Activated CD4-positive, alpha-beta memory T cell treated with anti-CD3 and anti-CD28 coated beads for 36 hours (primary cell): ENCODE results near the gene PTPN14. TPM values are rescaled to one million over a fixed set of nuclear protein-coding genes. Genes with fewer than 3 reads are reported as not detected.

Experiments
- CTCF ChIA-PET: fragments of 350-600 bp; sonication (Branson Sonifier 250); formaldehyde crosslinking; loops from one replicate; lab custom pipeline; 2021; ENCODE audit warnings: antibody characterized with exemption, inconsistent platforms; lab: Charles Lee
- POLR2A ChIA-PET: fragments of 350-600 bp; sonication (Branson Sonifier 250); formaldehyde crosslinking; loops from one replicate; lab custom pipeline; 2021; ENCODE audit warnings: antibody characterized with exemption; lab: Charles Lee
- DNase-seq: peaks from one replicate; pipeline ENCODE4 v3.0.0-alpha.2; 2020
- H3K27ac Mint-ChIP-seq: one replicate; pipeline ENCODE4 v1.8.0; 2021; ENCODE audit warnings: mixed read lengths
- H3K27me3 Mint-ChIP-seq: one replicate; pipeline ENCODE4 v1.8.0; 2021; ENCODE audit warnings: mixed read lengths
- H3K36me3 Mint-ChIP-seq: one replicate; pipeline ENCODE4 v1.8.0; 2021; ENCODE audit warnings: mixed read lengths
- H3K4me1 Mint-ChIP-seq: one replicate; pipeline ENCODE4 v1.8.0; 2021; ENCODE audit warnings: low read depth, mixed read lengths
- H3K4me3 Mint-ChIP-seq: one replicate; pipeline ENCODE4 v1.8.0; 2021; ENCODE audit warnings: mild to moderate bottlenecking, mixed read lengths
- H3K9me3 Mint-ChIP-seq: one replicate; pipeline ENCODE4 v1.8.0; 2021; ENCODE audit warnings: mixed read lengths
- intact Hi-C: fragments of 100-400 bp; cut with micrococcal nuclease; formaldehyde crosslinking; loops from one replicate; pipeline ENCODE4 v1.15.1; 2023
- total RNA-seq, 2 experiments: library from RNA; stranded (reverse); gene quantifications; one replicate each; pipeline ENCODE4 v1.2.3, GENCODE V29; 2021

The PTPN14 gene
- total RNA-seq, 2 experiments from 2014 or later: 1.0 to 1.1 TPM

DNA sequence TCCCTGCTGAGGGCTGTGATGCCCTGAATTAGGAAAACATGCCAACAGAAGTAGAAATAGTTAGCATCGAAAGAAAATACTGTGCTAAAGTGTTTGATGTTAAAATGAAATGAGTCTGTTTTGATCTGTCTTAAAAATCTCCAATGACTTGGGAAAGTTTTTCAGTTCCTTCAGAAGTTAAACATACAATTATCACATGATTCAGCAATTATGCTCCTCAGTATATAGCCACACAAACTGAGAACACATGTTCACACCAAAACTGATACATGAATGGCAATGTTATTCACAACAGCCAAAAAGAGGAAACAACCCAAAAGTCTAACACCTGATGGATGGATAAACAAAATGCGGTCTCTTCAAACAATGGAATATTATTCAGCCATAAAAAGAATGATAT lies 130.6 kb downstream of the PTPN14 start:
- Mint-ChIP-seq H3K4me1 (peaks cover 8% of the 10 kb centered on the region), H3K27me3 (peaks cover 1% of the 10 kb centered on the region), H3K36me3 (no peaks in the 10 kb centered on the region), H3K9me3 (peaks cover 3% of the 10 kb centered on the region), H3K4me3 (no peak overlapping the region), H3K27ac (no peak overlapping the region)
- POLR2A ChIA-PET: no interaction called here
- CTCF ChIA-PET: no interaction called here
- intact Hi-C loops: no loop called here
- no peak for DNase-seq

DNA sequence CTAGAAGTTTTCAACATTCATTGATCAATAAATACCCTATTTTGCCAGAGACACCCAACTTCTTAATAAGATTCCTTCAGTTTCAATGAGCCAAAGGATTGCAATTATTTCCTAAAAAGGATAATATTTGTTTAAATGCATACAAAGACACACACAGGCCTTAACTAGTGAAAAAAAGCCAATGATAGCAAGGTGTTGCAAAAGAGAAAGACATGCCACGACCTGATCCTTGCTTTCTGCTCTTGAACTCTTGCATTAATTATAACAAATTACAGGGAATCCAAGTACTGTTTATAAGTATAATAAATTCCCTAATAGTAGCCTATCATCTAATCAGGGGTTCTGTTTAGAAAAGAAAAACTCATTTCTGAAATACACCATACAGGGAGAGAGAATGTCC lies 131.1 kb downstream of the PTPN14 start:
- no peak for DNase-seq
- Mint-ChIP-seq H3K27me3 (peaks cover 3% of the 10 kb centered on the region), H3K4me1 (peaks cover 8% of the 10 kb centered on the region), H3K36me3 (no peaks in the 10 kb centered on the region), H3K27ac (no peak overlapping the region), H3K9me3 (peaks cover 3% of the 10 kb centered on the region), H3K4me3 (no peak overlapping the region)
- POLR2A ChIA-PET: no interaction called here
- intact Hi-C loops: no loop called here
- CTCF ChIA-PET: no interaction called here

DNA sequence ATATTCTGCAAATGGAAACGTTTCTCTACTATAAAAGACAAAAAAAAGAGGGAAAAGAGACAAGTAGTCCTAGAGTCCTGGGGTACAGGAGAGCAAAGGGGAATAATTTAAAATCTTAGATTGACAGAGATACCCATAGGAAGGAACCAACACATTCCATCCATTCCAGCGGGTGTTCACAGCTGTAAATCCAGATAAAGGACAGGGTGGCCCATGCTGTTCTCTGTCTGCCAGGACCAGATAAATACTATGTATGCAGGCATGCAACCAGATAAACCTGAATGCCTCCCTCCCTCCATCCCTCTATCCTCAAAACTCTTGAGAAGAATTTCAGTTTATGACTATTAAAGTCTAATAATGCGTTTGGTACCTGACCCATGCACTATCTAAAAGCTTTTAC lies 131.8 kb downstream of the PTPN14 start:
- H3K4me1 Mint-ChIP-seq: peaks cover 8% of the 10 kb centered on the region

DNA sequence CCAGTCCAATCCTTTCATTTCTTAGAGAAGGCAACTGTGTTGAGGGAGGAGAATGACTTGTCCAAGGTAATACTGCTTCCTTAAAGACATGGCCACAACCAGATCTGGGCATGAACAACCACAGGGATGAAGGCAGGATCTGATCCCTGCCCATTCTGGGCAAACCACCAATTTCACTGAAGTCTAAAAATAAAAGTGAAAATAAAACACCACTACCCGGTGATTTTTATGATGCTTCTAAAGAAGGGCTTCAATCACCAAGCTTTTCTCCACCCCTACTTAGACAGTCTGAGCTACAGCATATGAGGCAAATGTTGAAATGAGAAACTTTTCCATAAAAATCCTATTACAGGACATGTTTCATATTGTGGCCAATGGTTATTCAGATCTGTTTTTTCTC lies 133.0 kb downstream of the PTPN14 start:
- H3K9me3 Mint-ChIP-seq: peaks cover 3% of the 10 kb centered on the region
- intact Hi-C loops: no loop called here
- peaks cover 4% of the 10 kb centered on the region for H3K27me3 Mint-ChIP-seq
- no peaks in the 10 kb centered on the region for H3K36me3 Mint-ChIP-seq
- H3K4me1 Mint-ChIP-seq: peaks cover 8% of the 10 kb centered on the region
- H3K27ac Mint-ChIP-seq: no peak overlapping the region
- CTCF ChIA-PET: interaction anchor here (1.2 kb wide), 1 partner anchor 9 kb away, joined by 3 read pairs; no protein-coding TSS in a partner anchor
- H3K4me3 Mint-ChIP-seq: no peak overlapping the region
- DNase-seq: no peak
- POLR2A ChIA-PET: no interaction called here

More for the DNA sequence above, 131.8 kb downstream of the PTPN14 start:
- no peak for DNase-seq
- H3K4me3 Mint-ChIP-seq: no peak overlapping the region
- H3K9me3 Mint-ChIP-seq: peaks cover 3% of the 10 kb centered on the region
- H3K27ac Mint-ChIP-seq: no peak overlapping the region
- CTCF ChIA-PET: no interaction called here
- intact Hi-C loops: no loop called here
- POLR2A ChIA-PET: no interaction called here
- peaks cover 4% of the 10 kb centered on the region for H3K27me3 Mint-ChIP-seq
- H3K36me3 Mint-ChIP-seq: no peaks in the 10 kb centered on the region

DNA sequence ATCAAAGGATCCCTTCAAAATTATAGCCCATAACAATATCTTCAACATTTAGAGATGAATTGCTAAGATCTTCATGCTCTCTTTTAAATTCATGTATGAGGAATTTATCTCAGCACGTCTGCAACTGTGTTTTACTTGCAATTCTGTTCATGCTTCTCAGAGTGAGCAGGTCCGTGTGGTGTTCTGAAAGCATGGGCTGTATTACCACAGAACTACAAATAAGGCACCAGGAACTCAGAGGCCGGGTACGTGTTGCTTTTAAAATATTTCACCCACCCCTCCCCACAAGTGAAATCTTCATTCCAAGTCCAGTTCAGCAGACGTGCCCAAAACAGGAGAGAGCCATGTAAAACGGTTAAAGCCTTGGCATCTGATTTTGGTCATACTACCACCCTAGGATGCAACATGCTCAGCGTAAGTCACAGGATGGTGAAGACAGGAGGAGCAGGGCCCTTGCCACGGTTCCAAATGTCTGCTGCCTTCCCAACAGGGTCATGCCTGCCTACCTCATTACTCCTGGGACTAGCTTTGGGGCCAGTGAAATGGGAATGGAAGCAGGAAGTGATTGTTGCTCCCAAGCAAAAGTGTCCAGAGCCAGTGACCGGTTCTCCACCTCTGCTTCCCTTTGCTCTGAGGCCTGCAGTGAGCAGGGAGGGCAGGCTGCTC lies 133.7 kb downstream of the PTPN14 start:
- Mint-ChIP-seq H3K27ac (no peak overlapping the region), H3K27me3 (peaks cover 4% of the 10 kb centered on the region), H3K36me3 (no peaks in the 10 kb centered on the region), H3K4me3 (no peak overlapping the region), H3K4me1 (peaks cover 8% of the 10 kb centered on the region), H3K9me3 (peaks cover 3% of the 10 kb centered on the region)
- DNase-seq: no peak
- ChIA-PET CTCF (interaction anchor here (1.2 kb wide), 1 partner anchor 10 kb away, joined by 3 read pairs; no protein-coding TSS in a partner anchor), POLR2A (no interaction called here)
- intact Hi-C loops: no loop called here

DNA sequence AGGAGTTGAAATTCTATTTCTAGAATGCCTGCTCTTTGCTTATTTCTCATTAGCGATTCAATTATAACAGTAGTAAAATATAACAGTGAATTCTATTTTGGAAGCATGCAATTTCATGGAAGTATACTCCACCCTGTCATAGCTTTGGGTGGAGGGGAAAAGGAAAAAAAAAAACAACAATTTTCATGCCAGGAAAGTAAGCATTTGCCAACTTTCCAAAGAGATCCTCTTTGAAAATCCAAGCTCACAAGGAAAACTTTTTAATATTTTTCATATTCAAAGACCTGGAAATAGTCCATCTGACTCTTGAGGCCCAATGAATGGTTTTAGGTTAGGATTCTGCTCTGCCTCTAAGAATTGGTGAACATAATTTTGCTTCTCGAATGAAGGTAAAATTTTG lies 134.5 kb downstream of the PTPN14 start:
- peaks cover 3% of the 10 kb centered on the region for H3K9me3 Mint-ChIP-seq
- CTCF ChIA-PET: no interaction called here
- intact Hi-C loops: no loop called here
- H3K27ac Mint-ChIP-seq: no peak overlapping the region
- H3K36me3 Mint-ChIP-seq: no peaks in the 10 kb centered on the region
- DNase-seq: no peak
- POLR2A ChIA-PET: no interaction called here
- H3K4me1 Mint-ChIP-seq: peaks cover 8% of the 10 kb centered on the region
- H3K4me3 Mint-ChIP-seq: no peak overlapping the region
- H3K27me3 Mint-ChIP-seq: peaks cover 4% of the 10 kb centered on the region

DNA sequence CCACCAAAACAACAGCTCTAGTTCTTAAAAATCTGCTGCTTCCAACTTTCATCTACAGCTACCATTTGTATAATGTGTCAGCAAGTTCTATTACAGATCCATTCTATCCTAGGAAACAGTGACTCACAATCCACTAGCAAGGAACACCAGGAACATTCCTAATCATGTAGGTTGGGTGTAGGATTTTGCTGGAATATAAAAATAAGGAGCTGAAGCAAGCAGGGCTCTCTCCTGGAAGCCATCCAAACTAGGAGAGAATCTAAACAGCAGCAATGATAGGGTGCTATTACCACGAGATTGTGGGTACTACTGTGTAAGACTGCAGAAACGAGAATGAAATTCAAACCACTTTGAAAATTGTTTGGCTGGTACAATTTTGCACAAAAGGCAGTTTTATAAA lies 135.0 kb downstream of the PTPN14 start:
- Mint-ChIP-seq H3K36me3 (no peaks in the 10 kb centered on the region), H3K27ac (no peak overlapping the region), H3K9me3 (no peaks in the 10 kb centered on the region), H3K4me1 (peaks cover 8% of the 10 kb centered on the region), H3K27me3 (peaks cover 4% of the 10 kb centered on the region), H3K4me3 (no peak overlapping the region)
- POLR2A ChIA-PET: no interaction called here
- no peak for DNase-seq
- intact Hi-C loops: no loop called here
- CTCF ChIA-PET: interaction anchor here (0.7 kb wide), 1 partner anchor 84 kb away, joined by 3 read pairs; no protein-coding TSS in a partner anchor

DNA sequence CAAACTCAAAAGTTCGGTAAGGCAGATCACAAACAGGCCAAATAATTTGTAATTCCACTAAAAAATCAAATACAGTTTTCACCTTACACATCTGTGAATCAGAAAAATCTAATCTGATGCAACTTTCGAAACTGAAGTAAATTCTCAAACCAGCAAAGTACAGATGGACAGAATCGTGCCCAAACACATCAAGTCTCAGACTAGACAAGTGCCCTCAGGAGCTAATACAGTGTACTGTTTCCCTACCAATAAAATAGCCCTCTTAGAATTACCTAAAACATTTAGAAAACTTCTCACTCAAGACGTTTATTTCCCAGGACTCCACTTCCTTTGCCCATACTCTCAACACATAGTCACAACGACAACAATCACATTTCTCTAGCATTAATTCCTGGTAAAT lies 136.3 kb downstream of the PTPN14 start:
- H3K9me3 Mint-ChIP-seq: peaks cover 7% of the 10 kb centered on the region
- CTCF ChIA-PET: no interaction called here
- intact Hi-C loops: no loop called here
- POLR2A ChIA-PET: no interaction called here
- H3K27ac Mint-ChIP-seq: no peak overlapping the region
- no peak for DNase-seq
- H3K36me3 Mint-ChIP-seq: no peaks in the 10 kb centered on the region
- H3K4me1 Mint-ChIP-seq: peaks cover 8% of the 10 kb centered on the region
- H3K4me3 Mint-ChIP-seq: no peak overlapping the region
- H3K27me3 Mint-ChIP-seq: peaks cover 8% of the 10 kb centered on the region

DNA sequence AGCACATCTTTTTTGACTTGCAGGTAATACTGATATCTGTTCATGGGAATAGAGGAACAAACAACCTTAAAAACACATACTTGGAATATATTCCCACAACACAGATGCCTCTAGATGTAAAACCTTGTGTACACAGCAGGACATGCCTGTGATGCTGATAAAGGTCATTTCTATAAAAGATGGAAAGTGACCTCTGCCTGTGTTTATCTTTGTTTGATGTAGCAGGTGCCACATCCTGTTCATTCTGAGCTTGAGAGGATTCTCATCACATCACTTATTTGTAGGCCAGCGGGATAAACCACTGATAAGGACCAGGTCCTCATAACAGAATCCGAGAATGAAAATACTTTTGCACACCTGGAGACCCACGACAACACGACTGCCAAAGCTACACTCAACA lies 136.7 kb downstream of the PTPN14 start:
- no peak overlapping the region for H3K27ac Mint-ChIP-seq
- CTCF ChIA-PET: interaction anchor here (1.4 kb wide), 1 partner anchor 153 kb away, joined by 4 read pairs; no protein-coding TSS in a partner anchor
- H3K4me3 Mint-ChIP-seq: no peak overlapping the region

DNA sequence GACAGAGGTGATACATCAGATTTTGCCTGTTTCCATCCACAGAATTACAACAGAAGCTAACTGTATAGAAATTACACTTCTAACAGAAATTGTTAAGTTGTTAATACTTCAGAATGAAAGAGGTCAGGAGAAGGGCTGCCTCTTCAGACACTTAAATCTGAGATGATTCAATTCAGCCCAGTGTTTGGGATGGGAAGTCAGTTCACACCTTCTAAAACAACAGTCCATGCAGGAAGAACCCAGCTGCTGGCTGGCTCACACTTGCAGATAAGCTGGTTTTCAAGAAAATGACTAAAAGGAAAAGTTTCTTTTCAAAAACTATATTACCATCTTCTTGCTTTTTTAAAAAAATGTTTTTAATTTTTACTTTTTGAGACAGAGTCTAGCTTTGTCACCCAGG lies 138.1 kb downstream of the PTPN14 start:
- Mint-ChIP-seq H3K36me3 (no peaks in the 10 kb centered on the region), H3K4me3 (no peak overlapping the region), H3K9me3 (peaks cover 7% of the 10 kb centered on the region), H3K4me1 (peaks cover 4% of the 10 kb centered on the region), H3K27ac (no peak overlapping the region), H3K27me3 (peaks cover 6% of the 10 kb centered on the region)
- intact Hi-C loops: no loop called here
- ChIA-PET CTCF (interaction anchor here (1.4 kb wide), 1 partner anchor 152 kb away, joined by 4 read pairs; no protein-coding TSS in a partner anchor), POLR2A (no interaction called here)
- no peak for DNase-seq

More for the DNA sequence above, 136.7 kb downstream of the PTPN14 start:
- DNase-seq: no peak
- POLR2A ChIA-PET: no interaction called here
- peaks cover 7% of the 10 kb centered on the region for H3K9me3 Mint-ChIP-seq
- H3K36me3 Mint-ChIP-seq: no peaks in the 10 kb centered on the region
- intact Hi-C loops: no loop called here
- H3K4me1 Mint-ChIP-seq: peaks cover 8% of the 10 kb centered on the region
- H3K27me3 Mint-ChIP-seq: peaks cover 6% of the 10 kb centered on the region

DNA sequence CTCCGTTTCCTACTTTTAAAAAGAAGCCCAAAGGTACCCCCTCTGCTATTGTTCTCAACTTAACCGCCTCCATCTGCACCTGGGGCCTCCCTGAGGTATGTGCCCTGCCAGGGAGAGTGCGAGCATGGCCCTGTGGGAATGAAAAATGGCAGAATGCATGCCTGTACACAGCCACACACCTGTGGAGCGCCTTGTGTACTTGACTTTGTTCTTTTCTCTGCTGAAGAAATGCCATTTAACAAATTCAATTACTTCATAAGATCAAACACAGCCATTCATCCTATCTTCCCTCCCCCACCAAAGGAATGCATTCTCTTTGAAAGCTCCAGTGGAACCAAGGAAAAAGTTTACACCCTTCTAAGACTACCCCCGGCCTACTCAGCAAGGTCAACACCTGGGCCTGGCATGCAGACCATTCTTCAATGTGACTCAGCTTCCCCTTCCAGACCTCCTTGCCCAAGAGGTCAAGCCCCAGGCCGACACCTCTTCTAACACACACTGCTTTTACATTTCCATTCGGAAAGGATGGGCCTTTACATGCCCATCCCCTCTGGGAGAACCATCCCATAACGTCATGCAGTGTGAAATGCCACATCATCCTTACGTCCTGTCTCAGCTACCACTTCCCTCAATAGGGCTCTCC lies 146.7 kb downstream of the PTPN14 start:
- DNase-seq: no peak
- intact Hi-C loops: loop anchor here (1.0 to 5.0 kb wide), 3 partner anchors 24 to 198 kb away; partner anchors contain the start of gene CENPF
- Mint-ChIP-seq H3K36me3 (no peaks in the 10 kb centered on the region), H3K27me3 (no peaks in the 10 kb centered on the region), H3K9me3 (no peaks in the 10 kb centered on the region), H3K4me1 (peaks cover 17% of the 10 kb centered on the region), H3K27ac (peak overlapping the region; percentile 29), H3K4me3 (no peak overlapping the region)
- ChIA-PET POLR2A (interaction anchor here (1.1 kb wide), 2 partner anchors 23 to 35 kb away, joined by 3 to 4 read pairs; no protein-coding TSS in a partner anchor), CTCF (interaction anchor here (1.0 to 1.7 kb wide), 2 partner anchors 23 to 73 kb away, joined by 3 to 7 read pairs; no protein-coding TSS in a partner anchor)

DNA sequence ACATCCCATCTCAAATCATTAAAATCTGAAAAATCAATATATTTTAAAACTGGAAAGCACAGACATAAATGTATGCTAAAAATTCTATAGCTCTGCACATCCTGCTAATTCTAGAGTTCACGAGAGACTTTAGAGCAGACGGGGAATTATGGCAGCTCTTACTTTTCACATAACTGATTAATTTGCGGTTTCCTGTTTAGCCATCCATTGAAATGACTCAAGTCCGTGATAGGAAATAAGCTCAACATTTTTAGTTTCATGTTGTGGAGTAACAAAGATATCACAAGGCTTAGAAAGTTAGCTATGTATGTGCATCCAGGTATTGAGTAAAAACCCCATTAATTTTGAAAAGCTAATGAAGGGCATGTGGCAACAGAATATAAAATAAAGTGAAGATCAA lies 147.2 kb downstream of the PTPN14 start:
- no peak for DNase-seq
- intact Hi-C loops: loop anchor here (1.0 to 5.0 kb wide), 3 partner anchors 24 to 198 kb away; partner anchors contain the start of gene CENPF
- Mint-ChIP-seq H3K36me3 (no peaks in the 10 kb centered on the region), H3K27me3 (no peaks in the 10 kb centered on the region), H3K27ac (peak overlapping the region; percentile 29), H3K9me3 (no peaks in the 10 kb centered on the region), H3K4me1 (peaks cover 20% of the 10 kb centered on the region), H3K4me3 (no peak overlapping the region)
- POLR2A ChIA-PET: interaction anchor here (1.1 kb wide), 2 partner anchors 24 to 36 kb away, joined by 3 to 4 read pairs; no protein-coding TSS in a partner anchor
- CTCF ChIA-PET: interaction anchor here (1.0 to 1.7 kb wide), 2 partner anchors 24 to 72 kb away, joined by 3 to 7 read pairs; no protein-coding TSS in a partner anchor
